Omental fat pad (tissue), 4 donors: ENCODE measurements around the gene NFATC4. TPM values are rescaled to one million over a fixed set of nuclear protein-coding genes. Genes with fewer than 3 reads are reported as not detected.

Experiments used
- ATAC-seq: fragments of 150-250 bp; one replicate; pipeline ENCODE4 v1.9.1; 2016; ENCODE audit warnings: mild to moderate bottlenecking, moderate library complexity; ENCODE audit not compliant: low FRiP score
- DNase-seq: peaks from one replicate; pipeline ENCODE4 v3.0.0-alpha.2; 2019; ENCODE audit warnings: low spot score
- total RNA-seq, 4 donors: library from RNA; depleted of rRNA; stranded (reverse); fragments of >200 nt; gene quantifications; one replicate each; pipeline ENCODE4 v1.1.0, GENCODE V29; 2016
- TF ChIP-seq, protein P1 (sequence below), 3 donors: fragments of 450-650 bp; IDR thresholded peaks; one replicate each; pipeline ENCODE4 v1.5.1; 2016 to 2017; ENCODE audit warnings: antibody characterized with exemption in 3 of 3, mild to moderate bottlenecking in 3 of 3, moderate library complexity in 2 of 3

NFATC4 gene
- total RNA-seq, 4 donors from 2014 or later, result 9.2 to 53.3 (median 23.3) TPM

DNA sequence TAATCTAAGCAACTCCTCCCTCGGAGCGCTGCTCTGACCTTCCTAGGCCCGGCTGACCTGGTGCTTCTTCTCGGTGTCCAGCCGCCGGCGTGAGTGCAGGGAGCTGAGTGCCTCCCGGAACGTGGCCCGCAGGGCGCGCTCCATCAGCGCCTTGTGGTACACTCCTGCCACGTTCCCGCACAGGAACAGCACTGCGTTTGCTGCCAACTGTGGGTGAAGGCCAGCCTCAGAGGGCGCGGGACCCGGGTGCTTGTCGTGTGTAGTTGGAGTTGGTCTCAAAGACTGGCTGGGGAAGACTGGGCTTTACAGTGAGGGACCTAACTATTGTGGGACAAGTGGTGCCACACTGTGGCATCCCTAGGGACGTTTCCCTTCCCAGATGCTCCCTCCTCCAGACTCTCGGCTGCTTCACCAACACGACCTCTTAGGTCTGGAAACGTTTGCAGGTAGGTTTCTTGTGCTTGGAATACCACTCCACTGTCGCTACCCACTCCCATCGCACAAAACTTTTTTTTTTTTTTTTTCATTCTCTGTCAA, 36.2 kb upstream of the NFATC4 start:
- ATAC-seq, result no peak
- TF ChIP-seq, protein P1, sequence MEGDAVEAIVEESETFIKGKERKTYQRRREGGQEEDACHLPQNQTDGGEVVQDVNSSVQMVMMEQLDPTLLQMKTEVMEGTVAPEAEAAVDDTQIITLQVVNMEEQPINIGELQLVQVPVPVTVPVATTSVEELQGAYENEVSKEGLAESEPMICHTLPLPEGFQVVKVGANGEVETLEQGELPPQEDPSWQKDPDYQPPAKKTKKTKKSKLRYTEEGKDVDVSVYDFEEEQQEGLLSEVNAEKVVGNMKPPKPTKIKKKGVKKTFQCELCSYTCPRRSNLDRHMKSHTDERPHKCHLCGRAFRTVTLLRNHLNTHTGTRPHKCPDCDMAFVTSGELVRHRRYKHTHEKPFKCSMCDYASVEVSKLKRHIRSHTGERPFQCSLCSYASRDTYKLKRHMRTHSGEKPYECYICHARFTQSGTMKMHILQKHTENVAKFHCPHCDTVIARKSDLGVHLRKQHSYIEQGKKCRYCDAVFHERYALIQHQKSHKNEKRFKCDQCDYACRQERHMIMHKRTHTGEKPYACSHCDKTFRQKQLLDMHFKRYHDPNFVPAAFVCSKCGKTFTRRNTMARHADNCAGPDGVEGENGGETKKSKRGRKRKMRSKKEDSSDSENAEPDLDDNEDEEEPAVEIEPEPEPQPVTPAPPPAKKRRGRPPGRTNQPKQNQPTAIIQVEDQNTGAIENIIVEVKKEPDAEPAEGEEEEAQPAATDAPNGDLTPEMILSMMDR (IDR thresholded peaks at IDR 0.05), result no peak
- no peak for DNase-seq

DNA sequence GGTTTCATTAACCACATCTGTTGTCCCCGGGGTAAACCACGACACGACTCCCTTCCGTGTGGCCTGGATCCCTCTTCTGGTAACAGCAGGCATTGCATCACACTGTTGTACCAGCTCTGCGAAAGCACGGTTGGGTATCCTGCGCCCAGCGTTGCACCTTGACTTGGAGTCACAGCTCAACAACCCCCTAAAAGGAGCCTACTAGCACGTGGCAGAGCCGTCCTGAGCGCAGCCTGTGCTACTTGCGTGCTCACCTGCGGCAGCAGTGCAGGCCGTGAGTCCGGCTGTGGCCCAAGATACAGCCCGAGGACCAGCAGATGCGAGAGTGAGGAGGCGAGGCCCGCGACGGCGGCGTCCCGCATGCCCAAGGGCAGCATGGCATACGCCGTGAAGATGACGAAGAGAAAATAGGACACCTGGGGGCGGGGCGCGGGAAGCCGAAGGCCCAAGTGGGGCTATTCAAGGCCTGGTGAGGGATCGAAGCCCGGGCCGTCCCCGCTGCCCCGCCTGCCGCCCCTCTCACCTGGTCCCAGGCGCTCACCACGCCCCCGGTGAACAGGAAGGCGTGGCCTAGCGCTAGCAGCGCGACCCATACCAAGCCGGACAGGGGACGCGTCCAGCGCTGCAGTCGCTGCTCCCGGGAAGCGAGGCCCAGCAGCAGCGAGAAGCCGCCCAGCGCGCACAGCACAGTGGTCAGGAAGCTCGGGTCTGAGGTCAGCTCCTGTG, 35.6 kb upstream of the NFATC4 start:
- DNase-seq, result no peak
- TF ChIP-seq, protein P1 (IDR thresholded peaks at IDR 0.05), result peak in 1 of 3 donors; percentile 33
- peak; percentile 37 for ATAC-seq

DNA sequence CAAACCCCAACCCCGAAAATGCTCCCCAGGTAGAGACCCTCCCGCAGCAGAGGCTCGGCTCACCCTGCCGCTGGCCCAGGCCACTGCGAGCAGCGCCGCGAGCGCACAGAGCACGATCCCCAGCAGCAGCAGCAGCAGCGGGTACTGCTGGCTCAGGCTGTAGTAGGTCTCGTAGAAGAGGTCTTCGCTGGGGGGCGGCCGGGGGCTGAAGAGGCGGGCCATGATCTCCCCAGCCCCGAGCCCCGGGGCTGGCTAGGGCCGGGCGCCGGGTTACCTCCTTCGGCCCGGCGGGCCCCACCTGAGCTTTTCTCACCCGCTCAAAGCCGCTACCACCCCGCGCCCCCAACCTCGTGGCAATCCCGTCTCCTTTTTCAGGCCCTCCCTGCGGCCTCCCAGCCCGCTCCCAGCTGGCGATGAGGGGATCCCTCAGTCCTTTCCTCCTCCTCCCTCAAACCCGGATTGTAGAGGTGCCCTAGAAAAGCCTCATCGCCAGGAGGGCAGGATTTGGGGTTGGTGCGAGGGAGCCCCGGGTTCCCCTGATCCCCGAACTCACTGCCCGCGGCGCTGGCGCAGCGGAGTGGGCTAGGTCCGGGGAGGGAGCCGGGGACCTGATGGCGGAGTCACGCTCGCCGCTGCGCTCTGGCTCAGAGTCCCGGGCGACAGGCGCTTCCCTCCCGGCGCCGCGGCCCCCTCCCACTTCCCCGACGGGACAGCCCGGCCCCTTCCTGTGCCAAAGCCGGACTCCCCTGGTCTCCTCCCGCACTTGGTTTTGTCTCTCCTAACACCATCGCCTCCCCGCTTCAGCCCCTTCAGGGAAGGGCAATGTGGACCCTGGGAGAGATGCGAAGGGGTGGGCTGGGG, 33.3 kb upstream of the NFATC4 start, which contains the start of gene ADCY4:
TSS of gene ADCY4 (minus strand) at position 641 of the 861 bp plus-strand sequence. CDS start at position 222, 419 bp downstream.
- ATAC-seq (no peak), DNase-seq (no peak)
- TF ChIP-seq, protein P1 (IDR thresholded peaks at IDR 0.05), result no peak

DNA sequence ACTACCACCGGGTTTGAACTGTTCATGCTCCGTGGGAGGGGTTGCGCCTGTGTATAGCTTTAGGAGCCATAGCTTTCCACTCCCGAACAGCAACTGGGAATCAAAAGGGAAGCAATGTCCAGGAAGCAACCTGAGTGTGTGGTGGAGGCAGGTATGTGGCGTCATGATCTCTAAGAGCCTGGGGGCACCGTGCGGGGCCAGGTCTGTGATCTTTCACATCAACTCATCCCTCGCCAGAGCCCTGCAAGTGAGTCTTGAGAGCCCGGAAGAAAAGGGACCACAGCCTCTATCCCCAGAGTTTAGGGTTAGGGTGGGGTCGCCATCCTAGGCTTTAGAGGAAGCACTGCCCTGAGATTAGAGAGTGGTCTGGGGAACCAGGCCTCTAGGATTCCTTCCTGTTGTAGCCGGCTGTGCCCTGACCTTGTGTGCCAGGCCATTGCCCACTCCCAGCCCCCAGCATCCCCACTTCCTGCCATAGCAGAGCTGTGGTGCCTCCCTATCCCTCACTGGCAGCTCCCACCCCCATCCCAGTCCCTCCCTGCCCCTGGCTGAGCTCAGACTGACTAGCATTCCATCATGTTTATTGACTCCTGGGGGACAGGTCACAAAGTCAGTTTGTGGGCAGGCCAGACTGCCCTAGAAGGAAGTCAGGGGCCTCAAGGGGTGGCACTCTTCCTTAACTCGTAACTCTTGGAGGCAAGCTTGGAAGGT, 32.4 kb upstream of the NFATC4 start:
- TF ChIP-seq, protein P1 (IDR thresholded peaks at IDR 0.05), result no peak
- no peak for ATAC-seq
- no peak for DNase-seq

DNA sequence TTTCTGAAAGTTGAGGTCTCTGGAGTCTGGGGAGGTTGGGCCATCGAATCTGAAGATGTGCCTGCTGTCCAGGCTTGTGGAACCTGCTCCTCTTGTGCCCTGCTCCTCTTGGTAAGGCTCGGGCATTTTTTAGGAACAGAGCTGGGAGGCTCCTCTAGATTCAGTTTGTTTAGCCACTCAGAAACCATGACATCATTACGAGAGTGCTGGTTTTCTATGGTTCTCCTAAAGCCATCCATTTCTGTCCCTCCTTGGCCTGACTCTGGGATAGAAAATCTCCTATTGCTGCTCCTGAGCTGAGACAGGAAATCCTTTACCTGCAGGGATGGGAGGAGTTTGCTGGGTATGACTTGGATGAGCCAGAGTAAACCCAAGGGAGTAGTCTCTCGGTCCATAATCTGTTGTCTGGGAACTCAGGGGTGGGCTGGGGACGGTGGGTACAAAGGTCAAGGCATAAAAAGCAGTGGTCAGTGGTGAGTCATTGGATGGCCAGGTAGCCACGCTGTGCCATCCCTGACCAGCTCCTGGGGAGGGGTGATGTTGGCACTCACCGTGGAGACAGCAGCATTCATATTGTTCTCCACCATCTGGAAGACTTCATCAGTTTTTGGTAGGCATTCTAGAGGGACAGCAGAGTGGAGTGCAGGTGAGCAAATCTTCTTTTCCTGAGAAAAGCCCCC, 30.7 kb upstream of the NFATC4 start:
- no peak for ATAC-seq
- DNase-seq, result no peak
- TF ChIP-seq, protein P1 (IDR thresholded peaks at IDR 0.05), result no peak

DNA sequence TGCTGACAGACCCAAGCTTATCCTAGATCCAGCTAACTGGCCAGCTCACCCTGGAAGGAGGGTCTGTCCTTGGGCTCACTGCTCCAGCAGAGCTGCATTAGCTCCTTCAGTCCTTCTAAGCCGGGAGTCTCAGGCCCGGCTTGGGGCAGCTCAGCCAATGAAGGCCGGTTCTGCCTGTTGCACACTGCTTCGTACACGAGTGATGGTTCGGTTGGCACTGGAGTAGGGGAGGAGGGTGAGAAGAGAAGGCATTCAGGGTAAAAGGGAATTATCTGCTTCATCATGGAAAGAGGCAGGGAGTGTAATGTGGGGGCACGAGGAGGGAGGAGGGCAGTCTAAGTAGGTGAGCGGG, 30.2 kb upstream of the NFATC4 start:
- DNase-seq, result no peak
- TF ChIP-seq, protein P1 (IDR thresholded peaks at IDR 0.05), result no peak
- no peak for ATAC-seq
